ENCODE data around the gene LDLRAD4.

DNA sequence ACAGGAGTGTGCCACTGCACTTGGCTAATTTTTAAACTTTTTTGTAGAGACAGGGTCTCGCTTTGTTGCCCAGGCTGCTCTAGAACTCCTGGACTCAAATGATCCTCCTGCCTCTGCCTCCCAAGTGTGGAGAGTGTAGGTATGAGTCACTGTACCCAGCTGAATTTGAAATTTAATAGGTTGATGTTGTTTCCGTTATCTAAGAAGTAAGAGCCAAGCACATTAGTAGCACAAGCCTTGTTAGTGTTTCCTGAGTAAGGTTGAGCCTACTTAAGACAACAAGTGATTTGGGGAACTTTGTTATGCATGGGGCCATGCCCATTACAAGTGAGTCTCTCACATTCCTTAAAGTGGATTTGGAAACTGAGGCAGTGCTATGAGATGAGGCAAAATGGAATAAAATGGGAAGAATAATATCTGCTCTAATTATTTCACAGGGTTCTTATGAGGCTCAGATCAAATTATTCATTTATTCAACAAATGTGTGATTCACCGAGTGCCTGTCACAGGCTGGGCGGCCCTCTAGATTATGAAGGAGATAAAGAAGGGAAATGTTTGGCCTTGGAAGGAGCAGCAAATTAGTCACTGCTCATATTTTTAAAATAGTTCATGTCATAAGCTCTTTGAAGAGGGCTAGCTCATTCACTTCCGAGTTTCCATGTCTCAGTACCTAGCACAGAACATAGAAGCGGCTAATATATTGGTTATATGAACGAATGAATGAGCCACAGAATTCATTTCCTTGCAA, 217.2 kb downstream of the LDLRAD4 start:
- no peak for TF ChIP-seq EZH2phosphoT487 (conservative IDR thresholded peaks at IDR 0.05; ENCODE audit: low read length)
- TF ChIP-seq, protein P1, sequence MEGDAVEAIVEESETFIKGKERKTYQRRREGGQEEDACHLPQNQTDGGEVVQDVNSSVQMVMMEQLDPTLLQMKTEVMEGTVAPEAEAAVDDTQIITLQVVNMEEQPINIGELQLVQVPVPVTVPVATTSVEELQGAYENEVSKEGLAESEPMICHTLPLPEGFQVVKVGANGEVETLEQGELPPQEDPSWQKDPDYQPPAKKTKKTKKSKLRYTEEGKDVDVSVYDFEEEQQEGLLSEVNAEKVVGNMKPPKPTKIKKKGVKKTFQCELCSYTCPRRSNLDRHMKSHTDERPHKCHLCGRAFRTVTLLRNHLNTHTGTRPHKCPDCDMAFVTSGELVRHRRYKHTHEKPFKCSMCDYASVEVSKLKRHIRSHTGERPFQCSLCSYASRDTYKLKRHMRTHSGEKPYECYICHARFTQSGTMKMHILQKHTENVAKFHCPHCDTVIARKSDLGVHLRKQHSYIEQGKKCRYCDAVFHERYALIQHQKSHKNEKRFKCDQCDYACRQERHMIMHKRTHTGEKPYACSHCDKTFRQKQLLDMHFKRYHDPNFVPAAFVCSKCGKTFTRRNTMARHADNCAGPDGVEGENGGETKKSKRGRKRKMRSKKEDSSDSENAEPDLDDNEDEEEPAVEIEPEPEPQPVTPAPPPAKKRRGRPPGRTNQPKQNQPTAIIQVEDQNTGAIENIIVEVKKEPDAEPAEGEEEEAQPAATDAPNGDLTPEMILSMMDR (IDR thresholded peaks at IDR 0.05; ENCODE audit: insufficient read depth, low read length, poor library complexity, severe bottlenecking) = no peak

Measured in SU-DHL-6 (cell line).